Calu3 (cell line): ENCODE data around the gene MAP4K3. TPM values are rescaled to one million over a fixed set of nuclear protein-coding genes. Genes with fewer than 3 reads are reported as not detected.

Source experiments
- BruUV-seq: library from RNA; stranded (reverse); fragments of 400-500 nt; replicated peaks from 2 replicates; lab custom pipeline; 2021; lab: Mats Ljungman, UMichigan
- CTCF ChIA-PET: fragments of 300-600 bp; sonication (Branson Sonifier 250); formaldehyde crosslinking; loops from one replicate; lab custom pipeline; 2022; ENCODE audit warnings: antibody characterized with exemption; lab: Charles Lee
- DNase-seq: peaks from one replicate; pipeline ENCODE4 v3.0.0; 2022
- H3K27ac Mint-ChIP-seq: one replicate; pipeline ENCODE4 v1.8.0; 2022; ENCODE audit warnings: mixed read lengths; ENCODE audit not compliant: unreplicated experiment
- H3K27me3 Mint-ChIP-seq: one replicate; pipeline ENCODE4 v1.8.0; 2022; ENCODE audit warnings: mixed read lengths; ENCODE audit not compliant: unreplicated experiment
- H3K36me3 Mint-ChIP-seq: one replicate; pipeline ENCODE4 v1.8.0; 2022; ENCODE audit warnings: mild to moderate bottlenecking, moderate library complexity, mixed read lengths; ENCODE audit not compliant: insufficient read depth, unreplicated experiment
- H3K4me1 Mint-ChIP-seq: one replicate; pipeline ENCODE4 v1.8.0; 2022; ENCODE audit warnings: mild to moderate bottlenecking, low read depth, mixed read lengths; ENCODE audit not compliant: unreplicated experiment
- H3K4me3 Mint-ChIP-seq: one replicate; pipeline ENCODE4 v1.8.0; 2022; ENCODE audit warnings: mild to moderate bottlenecking, low read depth, moderate library complexity, mixed read lengths; ENCODE audit not compliant: unreplicated experiment
- H3K9me3 Mint-ChIP-seq: one replicate; pipeline ENCODE4 v1.8.0; 2022; ENCODE audit warnings: low read depth, mixed read lengths; ENCODE audit not compliant: unreplicated experiment
- intact Hi-C: fragments of 100-400 bp; cut with micrococcal nuclease; formaldehyde crosslinking; loops from one replicate; pipeline ENCODE4 v1.10.0; 2022; ENCODE audit not compliant: unreplicated experiment
- total RNA-seq: library from RNA; stranded (reverse); gene quantifications from 2 replicates; pipeline ENCODE4 v1.2.3, GENCODE V29; 2022
- TF ChIP-seq, protein P1 (sequence below): fragments of 200-600 bp; IDR thresholded peaks from one replicate; pipeline ENCODE4 v1.8.0; 2022; ENCODE audit warnings: antibody characterized with exemption; ENCODE audit not compliant: unreplicated experiment

Gene MAP4K3
- total RNA-seq, 1 experiment from 2014 or later, result 30.7 TPM

DNA sequence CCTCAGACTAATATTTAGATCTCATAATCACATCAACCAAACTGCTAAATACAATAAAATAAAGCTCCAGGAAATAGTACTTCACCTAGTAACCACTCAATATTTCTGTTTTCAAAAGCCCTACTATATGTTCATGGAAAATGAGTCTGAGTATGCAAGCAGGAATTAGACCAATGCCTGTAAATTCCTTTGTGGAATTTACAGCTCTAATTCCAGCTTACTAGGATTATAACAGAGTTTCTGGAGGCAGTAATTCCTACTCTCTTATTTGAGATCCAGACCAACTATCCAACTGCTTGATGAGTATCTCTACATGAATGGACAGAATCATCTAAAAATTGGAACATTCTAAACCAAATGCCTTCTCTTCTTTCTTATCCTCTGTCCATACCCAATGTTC, 204.9 kb downstream of the MAP4K3 start:
- Mint-ChIP-seq H3K4me1 (no peaks in the 10 kb centered on the region), H3K27ac (no peak overlapping the region), H3K4me3 (no peak overlapping the region), H3K27me3 (no peaks in the 10 kb centered on the region), H3K9me3 (peaks cover 2% of the 10 kb centered on the region), H3K36me3 (no peaks in the 10 kb centered on the region)
- no peak for DNase-seq
- BruUV-seq, result no TSS peak
- CTCF ChIA-PET, result no interaction called here
- TF ChIP-seq, protein P1, sequence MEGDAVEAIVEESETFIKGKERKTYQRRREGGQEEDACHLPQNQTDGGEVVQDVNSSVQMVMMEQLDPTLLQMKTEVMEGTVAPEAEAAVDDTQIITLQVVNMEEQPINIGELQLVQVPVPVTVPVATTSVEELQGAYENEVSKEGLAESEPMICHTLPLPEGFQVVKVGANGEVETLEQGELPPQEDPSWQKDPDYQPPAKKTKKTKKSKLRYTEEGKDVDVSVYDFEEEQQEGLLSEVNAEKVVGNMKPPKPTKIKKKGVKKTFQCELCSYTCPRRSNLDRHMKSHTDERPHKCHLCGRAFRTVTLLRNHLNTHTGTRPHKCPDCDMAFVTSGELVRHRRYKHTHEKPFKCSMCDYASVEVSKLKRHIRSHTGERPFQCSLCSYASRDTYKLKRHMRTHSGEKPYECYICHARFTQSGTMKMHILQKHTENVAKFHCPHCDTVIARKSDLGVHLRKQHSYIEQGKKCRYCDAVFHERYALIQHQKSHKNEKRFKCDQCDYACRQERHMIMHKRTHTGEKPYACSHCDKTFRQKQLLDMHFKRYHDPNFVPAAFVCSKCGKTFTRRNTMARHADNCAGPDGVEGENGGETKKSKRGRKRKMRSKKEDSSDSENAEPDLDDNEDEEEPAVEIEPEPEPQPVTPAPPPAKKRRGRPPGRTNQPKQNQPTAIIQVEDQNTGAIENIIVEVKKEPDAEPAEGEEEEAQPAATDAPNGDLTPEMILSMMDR, result no peak
- intact Hi-C loops, result no loop called here

- intact Hi-C loops, result loop anchor here (1.0 to 2.0 kb wide), 3 partner anchors 110 to 281 kb away; no protein-coding TSS in a partner anchor
- H3K27me3 Mint-ChIP-seq, result no peaks in the 10 kb centered on the region
- H3K4me3 Mint-ChIP-seq, result no peak overlapping the region
- BruUV-seq, result no TSS peak
- H3K9me3 Mint-ChIP-seq, result no peaks in the 10 kb centered on the region
- no peak overlapping the region for H3K27ac Mint-ChIP-seq
- DNase-seq, result no peak
- TF ChIP-seq, protein P1, result no peak
- H3K4me1 Mint-ChIP-seq, result no peaks in the 10 kb centered on the region
- H3K36me3 Mint-ChIP-seq, result no peaks in the 10 kb centered on the region
- CTCF ChIA-PET, result interaction anchor here (0.6 to 2.9 kb wide), 8 partner anchors 101 to 281 kb away, joined by 3 to 54 read pairs (median 4); partner anchors contain the start of gene SOS1
These were observed 208.5 kb downstream of the MAP4K3 start for GRCh38 chr2:39228413-39229209.

DNA sequence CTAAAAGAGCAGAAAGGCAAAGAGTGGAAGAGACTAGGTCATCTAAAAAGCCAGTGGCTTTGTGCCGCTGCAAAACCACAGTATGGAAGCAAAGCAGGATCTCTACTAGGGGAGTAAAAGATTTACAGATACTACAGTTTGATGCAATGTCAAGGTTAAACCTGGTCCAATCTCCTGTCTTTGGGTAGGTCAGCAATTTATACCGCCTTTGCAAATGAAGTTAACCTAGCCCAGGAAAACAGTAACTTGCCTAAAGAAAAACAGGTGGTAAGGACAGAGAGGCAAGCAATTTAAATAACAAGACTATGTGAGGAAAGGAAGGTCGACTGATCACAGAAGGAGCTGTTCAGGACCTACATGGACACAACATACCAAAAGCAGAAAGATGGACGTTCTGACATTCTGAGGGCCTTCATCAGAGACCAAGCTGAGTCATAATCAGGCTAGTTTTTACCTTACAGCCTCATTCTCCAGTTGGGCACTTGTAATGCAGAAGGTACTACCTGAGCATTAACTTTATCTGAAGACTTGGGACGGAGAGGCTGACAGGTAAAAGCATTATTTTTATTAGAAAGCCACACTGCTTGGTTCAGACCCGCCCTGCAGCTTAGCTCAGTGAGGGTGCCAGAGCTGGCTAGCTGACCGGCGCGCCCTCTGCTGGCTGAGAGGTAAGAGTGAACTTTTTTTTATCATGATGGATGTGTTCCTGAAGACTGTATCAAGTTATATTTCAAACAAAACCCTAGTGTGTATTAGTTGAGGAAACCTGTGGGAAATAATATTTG, 209.3 kb downstream of the MAP4K3 start:
- Mint-ChIP-seq H3K27me3 (no peaks in the 10 kb centered on the region), H3K36me3 (no peaks in the 10 kb centered on the region), H3K4me3 (no peak overlapping the region), H3K9me3 (no peaks in the 10 kb centered on the region), H3K27ac (no peak overlapping the region), H3K4me1 (no peaks in the 10 kb centered on the region)
- CTCF ChIA-PET, result interaction anchor here (0.7 to 2.9 kb wide), 7 partner anchors 100 to 281 kb away, joined by 3 to 54 read pairs (median 4); partner anchors contain the start of gene SOS1
- TF ChIP-seq, protein P1, result peak; percentile 61
- no TSS peak for BruUV-seq
- peak; percentile 76 for DNase-seq
- intact Hi-C loops, result loop anchor here (1.0 to 2.0 kb wide), 2 partner anchors 109 to 169 kb away; no protein-coding TSS in a partner anchor

DNA sequence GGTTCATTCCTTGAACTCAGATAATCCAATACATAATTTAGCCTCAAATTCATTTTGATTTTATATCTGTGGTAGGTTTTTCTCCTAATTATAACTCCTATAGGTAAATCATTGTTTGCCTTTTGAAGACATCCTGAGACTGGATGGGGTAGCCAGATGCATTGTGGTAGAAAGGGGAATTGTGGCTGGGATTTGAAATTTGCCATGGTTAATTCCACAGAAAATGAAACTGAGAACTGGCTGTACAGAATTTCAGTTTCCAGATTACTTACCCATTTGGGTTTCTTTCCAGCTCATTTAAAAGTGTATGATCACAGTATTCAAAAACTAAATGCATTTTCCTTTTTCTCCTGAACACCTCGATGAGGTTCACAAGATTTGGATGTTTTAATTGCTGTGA, 211.5 kb downstream of the MAP4K3 start:
- Mint-ChIP-seq H3K27ac (no peak overlapping the region), H3K36me3 (no peaks in the 10 kb centered on the region), H3K4me1 (no peaks in the 10 kb centered on the region), H3K4me3 (no peak overlapping the region), H3K27me3 (no peaks in the 10 kb centered on the region), H3K9me3 (no peaks in the 10 kb centered on the region)
- DNase-seq, result no peak
- intact Hi-C loops, result no loop called here
- no TSS peak for BruUV-seq
- CTCF ChIA-PET, result interaction anchor here (0.6 kb wide), 1 partner anchor 1010 kb away, joined by 3 read pairs; no protein-coding TSS in a partner anchor
- TF ChIP-seq, protein P1, result no peak
